ENCODE measurements around the gene LAMA2. TPM values are rescaled to one million over a fixed set of nuclear protein-coding genes. Genes with fewer than 3 reads are reported as not detected.

LAMA2 gene
- total RNA-seq, 4 donors from 2014 or later, result 15.4 to 55.3 (median 38.7) TPM

DNA sequence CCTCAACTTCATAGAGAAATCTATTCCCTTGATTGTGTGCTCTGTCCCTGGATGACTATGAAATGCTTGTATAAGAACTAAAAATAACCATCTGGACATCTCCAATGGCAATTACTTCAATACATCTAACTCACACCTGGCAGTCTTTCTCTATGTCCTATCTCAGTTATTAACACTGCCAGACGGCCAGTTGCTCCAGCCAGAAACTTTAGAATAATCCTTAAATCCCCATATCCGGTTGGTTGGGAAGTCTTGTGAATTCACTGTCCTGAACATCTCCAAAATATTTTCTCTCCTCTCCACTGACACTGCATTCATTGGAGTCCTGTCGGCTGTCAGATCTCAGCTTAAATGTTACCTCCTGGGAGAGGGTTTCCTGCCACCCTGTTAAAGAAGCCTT is 12.2 kb upstream of the LAMA2 start:
- DNase-seq, result no peak
- Histone ChIP-seq H3K27me3 (no peaks in the 10 kb centered on the region), H3K4me1 (no peaks in the 10 kb centered on the region), H3K9me3 (no peaks in the 10 kb centered on the region), H3K27ac (no peak overlapping the region), H3K36me3 (no peaks in the 10 kb centered on the region), H3K4me3 (no peak overlapping the region)
- no peak for TF ChIP-seq POLR2A (IDR thresholded peaks at IDR 0.05)
- TF ChIP-seq, protein P1, sequence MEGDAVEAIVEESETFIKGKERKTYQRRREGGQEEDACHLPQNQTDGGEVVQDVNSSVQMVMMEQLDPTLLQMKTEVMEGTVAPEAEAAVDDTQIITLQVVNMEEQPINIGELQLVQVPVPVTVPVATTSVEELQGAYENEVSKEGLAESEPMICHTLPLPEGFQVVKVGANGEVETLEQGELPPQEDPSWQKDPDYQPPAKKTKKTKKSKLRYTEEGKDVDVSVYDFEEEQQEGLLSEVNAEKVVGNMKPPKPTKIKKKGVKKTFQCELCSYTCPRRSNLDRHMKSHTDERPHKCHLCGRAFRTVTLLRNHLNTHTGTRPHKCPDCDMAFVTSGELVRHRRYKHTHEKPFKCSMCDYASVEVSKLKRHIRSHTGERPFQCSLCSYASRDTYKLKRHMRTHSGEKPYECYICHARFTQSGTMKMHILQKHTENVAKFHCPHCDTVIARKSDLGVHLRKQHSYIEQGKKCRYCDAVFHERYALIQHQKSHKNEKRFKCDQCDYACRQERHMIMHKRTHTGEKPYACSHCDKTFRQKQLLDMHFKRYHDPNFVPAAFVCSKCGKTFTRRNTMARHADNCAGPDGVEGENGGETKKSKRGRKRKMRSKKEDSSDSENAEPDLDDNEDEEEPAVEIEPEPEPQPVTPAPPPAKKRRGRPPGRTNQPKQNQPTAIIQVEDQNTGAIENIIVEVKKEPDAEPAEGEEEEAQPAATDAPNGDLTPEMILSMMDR (IDR thresholded peaks at IDR 0.05), result no peak

DNA sequence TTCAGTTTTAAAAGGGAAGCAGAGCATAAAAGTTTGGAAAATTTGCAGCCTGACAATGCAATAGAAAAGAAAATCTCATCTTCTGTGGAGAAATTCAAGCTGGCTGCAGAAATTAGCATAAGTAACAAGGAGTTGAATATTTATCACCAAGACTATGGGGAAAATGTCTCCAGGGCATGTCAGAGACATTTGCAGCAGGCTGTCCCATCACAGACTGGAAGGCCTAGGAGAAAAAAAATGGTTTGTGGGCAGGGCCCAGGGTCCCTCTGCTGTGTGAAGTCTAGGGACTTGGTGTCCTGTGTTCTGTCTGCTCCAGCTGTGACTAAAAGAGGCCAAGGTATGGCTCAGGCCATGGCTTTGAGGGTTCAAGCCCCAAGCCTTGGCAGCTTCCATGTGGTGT is 8.1 kb upstream of the LAMA2 start:
- Histone ChIP-seq H3K27me3 (no peaks in the 10 kb centered on the region), H3K27ac (no peak overlapping the region), H3K9me3 (no peaks in the 10 kb centered on the region), H3K4me1 (no peaks in the 10 kb centered on the region), H3K36me3 (no peaks in the 10 kb centered on the region), H3K4me3 (no peak overlapping the region)
- DNase-seq, result no peak
- TF ChIP-seq, protein P1 (IDR thresholded peaks at IDR 0.05), result no peak
- TF ChIP-seq POLR2A (IDR thresholded peaks at IDR 0.05), result no peak

DNA sequence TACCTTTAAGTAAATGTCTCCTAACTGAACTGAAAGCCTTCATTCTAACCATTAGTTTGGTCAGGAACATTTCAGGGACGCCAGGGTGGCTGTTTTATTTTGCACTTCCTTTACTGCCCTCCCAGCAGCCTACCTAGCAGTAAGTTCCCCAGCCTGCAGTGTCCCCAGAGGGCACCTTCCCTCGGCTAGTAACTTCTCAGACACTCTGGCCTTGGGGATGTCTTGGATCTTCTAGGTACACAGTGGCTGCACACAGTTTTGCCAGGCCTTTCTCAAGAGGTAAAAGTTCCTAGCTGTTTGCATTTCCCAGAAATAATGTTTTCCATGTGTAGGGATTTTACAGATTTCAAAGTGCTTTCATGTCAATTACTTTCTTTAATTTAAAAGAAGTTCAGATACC is 378 bp upstream of the LAMA2 start:
- Histone ChIP-seq H3K27me3 (no peaks in the 10 kb centered on the region), H3K4me3 (peak overlapping the region in 1 of 4 donors; percentile 44), H3K4me1 (no peaks in the 10 kb centered on the region), H3K9me3 (no peaks in the 10 kb centered on the region), H3K36me3 (no peaks in the 10 kb centered on the region), H3K27ac (peak overlapping the region in 1 of 4 donors; percentile 62)
- no peak for TF ChIP-seq POLR2A (IDR thresholded peaks at IDR 0.05)
- TF ChIP-seq, protein P1 (IDR thresholded peaks at IDR 0.05), result no peak
- DNase-seq, result no peak

DNA sequence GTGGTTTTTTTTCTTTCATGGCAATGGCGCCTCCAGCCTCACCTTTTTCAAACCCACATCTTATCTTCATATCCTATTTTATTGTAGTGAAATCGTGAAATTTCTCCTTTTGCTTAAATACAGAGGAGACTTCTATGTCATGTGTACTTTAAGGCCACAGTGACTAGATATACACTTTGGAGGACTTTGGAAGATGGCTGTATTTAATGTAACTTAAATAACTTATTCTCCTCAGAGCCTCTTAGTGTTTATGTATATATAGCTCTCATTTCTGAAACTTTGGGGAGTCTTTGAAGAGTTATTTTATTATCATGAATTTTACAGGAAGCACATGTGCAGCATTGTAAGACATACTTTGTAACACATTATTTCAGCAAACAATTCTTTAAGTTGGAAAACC is 968 bp downstream of the LAMA2 start:
- no peaks in the 10 kb centered on the region for H3K27me3 ChIP-seq
- TF ChIP-seq, protein P1 (IDR thresholded peaks at IDR 0.05), result no peak
- TF ChIP-seq POLR2A (IDR thresholded peaks at IDR 0.05), result no peak
- DNase-seq, result no peak
- H3K4me1 ChIP-seq, result no peaks in the 10 kb centered on the region
- peak overlapping the region in 1 of 4 donors; percentile 44 for H3K4me3 ChIP-seq
- no peaks in the 10 kb centered on the region for H3K36me3 ChIP-seq
- no peak overlapping the region for H3K27ac ChIP-seq
- no peaks in the 10 kb centered on the region for H3K9me3 ChIP-seq

DNA sequence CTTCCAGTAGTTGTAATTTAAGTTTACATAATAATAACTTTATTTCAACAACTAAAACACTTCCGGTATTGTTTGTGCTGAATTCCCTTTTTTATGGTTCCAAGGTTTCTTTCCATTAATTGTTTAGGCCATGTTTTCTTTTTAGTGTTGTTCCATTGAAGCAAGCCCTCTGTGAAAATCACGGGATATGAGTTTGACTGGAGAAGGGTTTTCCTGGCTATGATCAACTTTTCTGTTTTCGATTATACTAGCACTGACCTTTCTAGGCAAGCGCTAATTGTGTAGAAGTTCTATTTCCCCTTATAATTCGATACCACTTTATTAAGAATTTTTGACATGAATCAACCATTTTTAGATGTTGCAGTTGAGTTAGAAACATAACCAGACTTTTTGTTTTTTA is 2.4 kb downstream of the LAMA2 start:
- TF ChIP-seq, protein P1 (IDR thresholded peaks at IDR 0.05), result no peak
- TF ChIP-seq POLR2A (IDR thresholded peaks at IDR 0.05), result no peak
- peak overlapping the region in 1 of 4 donors; percentile 44 for H3K4me3 ChIP-seq
- H3K36me3 ChIP-seq, result no peaks in the 10 kb centered on the region
- H3K27me3 ChIP-seq, result no peaks in the 10 kb centered on the region
- no peak overlapping the region for H3K27ac ChIP-seq
- DNase-seq, result no peak
- no peaks in the 10 kb centered on the region for H3K4me1 ChIP-seq
- no peaks in the 10 kb centered on the region for H3K9me3 ChIP-seq

DNA sequence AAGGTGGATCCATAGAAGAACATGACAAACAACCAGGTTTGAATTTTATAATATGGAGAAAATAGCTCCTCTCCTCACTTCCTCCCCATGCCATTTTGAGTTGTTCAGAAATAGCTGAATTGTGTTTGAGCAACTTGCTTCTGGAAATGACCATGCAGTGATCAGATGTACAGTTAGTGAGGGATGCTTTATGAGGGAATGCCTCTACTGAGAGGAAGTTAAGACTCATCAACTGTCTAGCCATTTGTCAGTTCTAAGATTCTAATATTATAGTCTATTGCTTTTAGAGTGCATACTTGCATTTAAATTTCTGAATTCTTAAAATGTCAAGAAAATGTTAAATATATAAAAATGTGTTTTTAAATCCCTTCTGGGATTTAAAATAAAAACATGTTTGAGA is 3.8 kb downstream of the LAMA2 start:
- peak overlapping the region in 1 of 4 donors; percentile 44 for H3K4me3 ChIP-seq
- TF ChIP-seq POLR2A (IDR thresholded peaks at IDR 0.05), result no peak
- TF ChIP-seq, protein P1 (IDR thresholded peaks at IDR 0.05), result no peak
- DNase-seq, result no peak
- H3K27me3 ChIP-seq, result no peaks in the 10 kb centered on the region
- no peaks in the 10 kb centered on the region for H3K9me3 ChIP-seq
- H3K36me3 ChIP-seq, result no peaks in the 10 kb centered on the region
- no peaks in the 10 kb centered on the region for H3K4me1 ChIP-seq
- H3K27ac ChIP-seq, result no peak overlapping the region
